ENCODE data around the gene CCDC183. TPM values are rescaled to one million over a fixed set of nuclear protein-coding genes. Genes with fewer than 3 reads are reported as not detected.

The CCDC183 gene
- total and polyA plus RNA-seq, 10 of the 15 experiments (the other 5 are each of a cell fraction or from before 2014, with no cell fraction given), result 0.04 to 1.2 (median 0.55) TPM; not detected in 5

DNA sequence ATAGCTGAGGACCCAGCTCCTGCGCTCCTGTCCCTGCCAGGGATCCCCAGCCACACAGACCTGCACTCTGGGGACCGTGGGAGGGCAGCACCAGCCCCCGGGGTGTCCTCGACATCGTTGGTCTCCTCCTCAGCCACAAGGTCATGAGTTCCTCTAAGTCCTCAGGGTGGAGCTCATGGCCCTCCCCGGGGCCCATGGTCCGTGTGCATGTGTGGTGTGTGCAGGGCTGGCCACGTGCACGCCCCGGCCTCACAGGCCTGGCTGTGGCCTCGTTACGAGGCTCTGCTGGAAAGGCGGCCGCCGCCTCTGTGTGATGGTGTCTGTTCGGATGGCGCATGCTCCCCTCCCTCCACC, 30.0 kb downstream of the CCDC183 start:
- no peaks in the 10 kb centered on the region for H3K79me2 ChIP-seq (ENCODE audit: control insufficient read depth, insufficient read depth, low read length)
- H3K9me3 ChIP-seq (replicated peaks; ENCODE audit: control insufficient read depth, insufficient read depth, low read length), result no peaks in the 10 kb centered on the region
- ChIA-PET SMC1A (ENCODE audit: uncharacterized antibody, unreplicated experiment) (no interaction called here), POLR2A (interaction anchor here (0.5 kb wide), 1 partner anchor 140 kb away, joined by 4 read pairs; no protein-coding TSS in a partner anchor), RAD21 (ENCODE audit: unreplicated experiment) (no interaction called here), CTCF (no interaction called here)
- BruUV-seq (replicated peaks), result no TSS peak
- H3K4me3 ChIP-seq, result no peak overlapping the region
- no peak for TF ChIP-seq HDGF (IDR thresholded peaks at IDR 0.05)
- no peak for TF ChIP-seq MTA3 (IDR thresholded peaks at IDR 0.05; ENCODE audit: borderline replicate concordance, low read length)
- TF ChIP-seq FOS (IDR thresholded peaks at IDR 0.05; ENCODE audit: borderline replicate concordance, extremely low read depth, insufficient read length), result no peak
- TF ChIP-seq CBFB (IDR thresholded peaks at IDR 0.05; ENCODE audit: low read depth), result no peak
- no peak overlapping the region for H2AFZ ChIP-seq (ENCODE audit: control insufficient read depth, low read depth, low read length)
- H3K27ac ChIP-seq (ENCODE audit: control insufficient read depth, insufficient read depth), result no peak overlapping the region
- ATAC-seq (no peak), DNase-seq (ENCODE audit: low read depth, low spot score) (no peak), FAIRE-seq (no peak)
- H4K20me1 ChIP-seq (ENCODE audit: control insufficient read depth, insufficient read depth), result no peaks in the 10 kb centered on the region
- H3K9ac ChIP-seq (ENCODE audit: control insufficient read depth, insufficient read depth, low read length), result no peak overlapping the region
- intact Hi-C loops (cut with micrococcal nuclease; ENCODE audit: unreplicated experiment), result no loop called here
- 92% methylated on average over 17 of the region's 17 CpGs for WGBS (ENCODE audit: insufficient coverage, insufficient replicate concordance, low lambda C conversion rate, missing lambda C conversion rate)
- H3K4me1 ChIP-seq (ENCODE audit: control insufficient read depth, insufficient read depth, low read length), result no peaks in the 10 kb centered on the region
- in situ Hi-C loops (cut with MboI), result no loop called here
- H3K27me3 ChIP-seq (replicated peaks in 1 of 2; ENCODE audit: control insufficient read depth in 2 of 2, insufficient read depth in 2 of 2, low read length in 1 of 2), result no peaks in the 10 kb centered on the region
- H3K4me2 ChIP-seq (ENCODE audit: control insufficient read depth, insufficient read depth), result no peak overlapping the region
- H3K36me3 ChIP-seq (ENCODE audit: control insufficient read depth in 2 of 2, insufficient read depth in 2 of 2, low read length in 1 of 2), result peaks cover 11 to 12% of the 10 kb centered on the region in 2 experiments

- no peak for ATAC-seq
- ChIA-PET RAD21 (ENCODE audit: unreplicated experiment) (no interaction called here), CTCF (interaction anchor here (0.5 to 0.8 kb wide), 2 partner anchors 11 kb away, joined by 3 read pairs; no protein-coding TSS in a partner anchor), SMC1A (ENCODE audit: uncharacterized antibody, unreplicated experiment) (no interaction called here), POLR2A (interaction anchor here (0.5 kb wide), 1 partner anchor 139 kb away, joined by 4 read pairs; no protein-coding TSS in a partner anchor)
- intact Hi-C loops (cut with micrococcal nuclease; ENCODE audit: unreplicated experiment) (no loop called here), in situ Hi-C loops (cut with MboI) (no loop called here)
- Histone ChIP-seq H3K9ac (ENCODE audit: control insufficient read depth, insufficient read depth, low read length) (no peak overlapping the region), H3K79me2 (ENCODE audit: control insufficient read depth, insufficient read depth, low read length) (no peaks in the 10 kb centered on the region), H3K4me3 (no peak overlapping the region), H3K36me3 (ENCODE audit: control insufficient read depth in 2 of 2, insufficient read depth in 2 of 2, low read length in 1 of 2) (peaks cover 11 to 12% of the 10 kb centered on the region in 2 experiments), H2AFZ (ENCODE audit: control insufficient read depth, low read depth, low read length) (no peak overlapping the region), H3K9me3 (replicated peaks; ENCODE audit: control insufficient read depth, insufficient read depth, low read length) (no peaks in the 10 kb centered on the region), H4K20me1 (ENCODE audit: control insufficient read depth, insufficient read depth) (no peaks in the 10 kb centered on the region), H3K27ac (ENCODE audit: control insufficient read depth, insufficient read depth) (no peak overlapping the region), H3K27me3 (replicated peaks in 1 of 2; ENCODE audit: control insufficient read depth in 2 of 2, insufficient read depth in 2 of 2, low read length in 1 of 2) (no peaks in the 10 kb centered on the region), H3K4me2 (ENCODE audit: control insufficient read depth, insufficient read depth) (no peak overlapping the region), H3K4me1 (ENCODE audit: control insufficient read depth, insufficient read depth, low read length) (no peaks in the 10 kb centered on the region)
- DNase-seq (ENCODE audit: low read depth, low spot score), result no peak
- no peak for FAIRE-seq
- BruUV-seq (replicated peaks), result no TSS peak
- TF ChIP-seq POLR2A (IDR thresholded peaks at IDR 0.05; ENCODE audit: low read depth, low read length) (peak; percentile 35; the same call in 1 of the 2 replicates), POU2F2 (IDR thresholded peaks at IDR 0.05; ENCODE audit: borderline replicate concordance, low read depth, low read length) (no peak)
- 92% methylated on average over 24 of the region's 24 CpGs for WGBS (ENCODE audit: insufficient coverage, insufficient replicate concordance, low lambda C conversion rate, missing lambda C conversion rate)
Measured at GRCh38 chr9:136826703-136827582, 30.8 kb downstream of the CCDC183 start.
